Stomach (tissue), 4 donors: Measurements from ENCODE around the gene SLC2A6.

Experiments used
- CTCF ChIP-seq, 7 experiments: fragments of 450-650 bp in 4 of 7; fragments of 200-600 bp in 3 of 7; sonication (generic) in 3 of 7; IDR thresholded peaks; one replicate each; pipeline ENCODE4 v1.5.1; 2016 to 2019; ENCODE audit warnings: antibody characterized with exemption in 7 of 7, control low read depth in 2 of 7, mild to moderate bottlenecking in 1 of 7
- POLR2A ChIP-seq, 4 donors: fragments of 450-650 bp; IDR thresholded peaks; one replicate each; pipeline ENCODE4 v1.6.1; 2016; ENCODE audit warnings: antibody characterized with exemption in 4 of 4, control low read depth in 2 of 4, mild to moderate bottlenecking in 1 of 4, moderate library complexity in 1 of 4
- POLR2AphosphoS5 ChIP-seq, 3 donors: sonication (generic); formaldehyde crosslinking; IDR thresholded peaks; one replicate each; pipeline ENCODE4 v1.6.1; 2016; ENCODE audit warnings: antibody characterized with exemption in 3 of 3

GRCh38 chr9:133513214-133514100 lies 34.6 kb upstream of the SLC2A6 start:
- TF ChIP-seq POLR2A (IDR thresholded peaks at IDR 0.05), result no peak
- TF ChIP-seq CTCF (IDR thresholded peaks at IDR 0.05), result no peak
- TF ChIP-seq POLR2AphosphoS5 (IDR thresholded peaks at IDR 0.05), result no peak
